Measurements from ENCODE around the gene GNB1L. TPM values are rescaled to one million over a fixed set of nuclear protein-coding genes. Genes with fewer than 3 reads are reported as not detected.

The GNB1L gene
- total RNA-seq, 2 donors from 2014 or later, result 2.6 to 4.7 TPM

DNA sequence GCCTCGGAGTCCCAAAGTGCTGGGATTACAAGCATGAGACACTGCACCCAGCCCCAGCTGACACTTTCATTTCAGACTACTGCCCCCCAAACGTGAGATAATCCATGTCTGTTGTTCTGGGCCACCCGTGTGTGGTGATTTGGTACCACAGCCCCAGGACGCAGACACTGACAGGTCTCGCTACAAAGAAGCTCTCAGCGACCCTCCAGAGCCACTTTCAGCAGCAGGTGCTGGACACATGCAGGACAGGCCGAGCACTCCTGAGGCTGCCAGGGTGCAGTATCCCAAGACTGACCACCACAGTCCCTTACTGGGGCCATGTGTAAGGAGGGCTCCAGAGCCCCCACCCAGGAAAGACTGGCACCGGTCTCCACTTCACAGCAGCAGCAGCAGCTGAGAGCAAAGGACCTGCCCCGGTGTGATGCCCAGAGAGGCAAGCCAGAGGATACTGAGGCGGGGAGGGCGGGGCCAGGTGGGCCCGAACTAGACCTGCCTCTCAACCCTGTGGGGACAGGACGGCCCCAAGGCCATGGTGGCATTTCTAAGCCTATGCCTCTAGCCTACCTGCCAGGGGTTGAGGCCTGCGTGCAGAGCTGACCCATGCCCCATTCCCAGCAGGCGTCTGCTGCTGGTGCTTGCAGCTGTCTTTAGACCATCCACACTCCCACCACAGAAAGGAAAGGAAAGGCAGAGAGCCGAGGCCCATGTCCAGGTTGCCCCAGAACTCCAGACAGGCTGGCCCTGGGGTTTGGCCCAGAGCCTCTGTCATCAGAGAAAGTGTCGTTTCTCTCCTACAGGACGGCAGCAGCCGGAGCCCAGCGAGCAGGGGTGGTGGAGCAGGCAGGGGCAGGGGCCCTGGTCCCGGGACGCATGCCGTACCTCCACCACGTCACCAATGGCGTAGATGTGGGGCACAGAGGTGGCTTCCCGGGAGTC lies 28.0 kb upstream of the GNB1L start:
- no peaks in the 10 kb centered on the region for H3K27me3 ChIP-seq
- H3K36me3 ChIP-seq, result peaks cover 10% of the 10 kb centered on the region
- no peak for DNase-seq (ENCODE audit: low spot score)
- TF ChIP-seq, protein P1, sequence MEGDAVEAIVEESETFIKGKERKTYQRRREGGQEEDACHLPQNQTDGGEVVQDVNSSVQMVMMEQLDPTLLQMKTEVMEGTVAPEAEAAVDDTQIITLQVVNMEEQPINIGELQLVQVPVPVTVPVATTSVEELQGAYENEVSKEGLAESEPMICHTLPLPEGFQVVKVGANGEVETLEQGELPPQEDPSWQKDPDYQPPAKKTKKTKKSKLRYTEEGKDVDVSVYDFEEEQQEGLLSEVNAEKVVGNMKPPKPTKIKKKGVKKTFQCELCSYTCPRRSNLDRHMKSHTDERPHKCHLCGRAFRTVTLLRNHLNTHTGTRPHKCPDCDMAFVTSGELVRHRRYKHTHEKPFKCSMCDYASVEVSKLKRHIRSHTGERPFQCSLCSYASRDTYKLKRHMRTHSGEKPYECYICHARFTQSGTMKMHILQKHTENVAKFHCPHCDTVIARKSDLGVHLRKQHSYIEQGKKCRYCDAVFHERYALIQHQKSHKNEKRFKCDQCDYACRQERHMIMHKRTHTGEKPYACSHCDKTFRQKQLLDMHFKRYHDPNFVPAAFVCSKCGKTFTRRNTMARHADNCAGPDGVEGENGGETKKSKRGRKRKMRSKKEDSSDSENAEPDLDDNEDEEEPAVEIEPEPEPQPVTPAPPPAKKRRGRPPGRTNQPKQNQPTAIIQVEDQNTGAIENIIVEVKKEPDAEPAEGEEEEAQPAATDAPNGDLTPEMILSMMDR (IDR thresholded peaks at IDR 0.05), result no peak
- no peak overlapping the region for H3K4me3 ChIP-seq
- H3K9me3 ChIP-seq, result no peaks in the 10 kb centered on the region
- no peak overlapping the region for H3K27ac ChIP-seq
- peaks cover 0 to 24% of the 10 kb centered on the region in 2 donors for H3K4me1 ChIP-seq

DNA sequence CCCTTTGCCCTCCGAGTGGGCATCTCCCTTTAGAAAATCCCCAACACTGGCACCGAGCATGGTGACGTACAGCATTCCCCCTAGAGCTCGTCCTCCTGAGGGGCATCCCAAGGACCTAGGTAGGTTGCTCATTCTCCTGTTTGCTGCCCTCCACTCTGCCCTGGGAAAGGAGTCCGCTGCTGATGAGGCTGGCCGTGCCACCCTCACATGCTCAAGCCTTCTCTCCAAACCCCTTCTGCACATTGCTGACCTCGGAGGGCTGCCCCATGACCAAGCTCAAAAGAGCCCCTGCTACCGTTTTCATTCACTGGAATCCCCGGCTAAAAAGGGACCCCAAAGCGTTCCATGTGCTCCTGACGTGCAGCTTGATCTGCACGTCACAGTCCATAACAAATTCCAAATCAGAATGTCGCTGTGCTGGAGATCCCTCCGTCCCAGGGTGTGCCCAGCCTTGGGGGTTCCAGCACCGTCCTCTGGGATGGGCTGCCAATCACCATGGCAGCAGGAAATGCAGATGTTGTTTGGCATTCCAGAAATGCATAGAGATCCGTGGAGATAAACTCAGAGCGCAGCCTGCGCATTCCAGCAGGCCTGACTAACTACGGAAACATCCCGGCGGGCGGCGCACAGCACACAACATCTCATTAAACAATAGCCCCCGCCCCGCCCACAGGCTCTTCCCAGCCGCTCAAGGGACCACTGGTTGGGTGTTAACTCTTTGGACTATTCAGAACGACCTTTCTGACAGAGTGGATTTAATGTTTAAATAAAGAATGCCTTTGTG lies 26.3 kb upstream of the GNB1L start:
- peaks cover 10% of the 10 kb centered on the region for H3K36me3 ChIP-seq
- no peaks in the 10 kb centered on the region for H3K27me3 ChIP-seq
- H3K9me3 ChIP-seq, result no peaks in the 10 kb centered on the region
- peak overlapping the region in 1 of 2 donors; percentile 13 for H3K4me3 ChIP-seq
- H3K27ac ChIP-seq, result no peak overlapping the region
- peaks cover 0 to 25% of the 10 kb centered on the region in 2 donors for H3K4me1 ChIP-seq
- peak; percentile 72 for DNase-seq (ENCODE audit: low spot score)
- TF ChIP-seq, protein P1 (IDR thresholded peaks at IDR 0.05), result no peak

DNA sequence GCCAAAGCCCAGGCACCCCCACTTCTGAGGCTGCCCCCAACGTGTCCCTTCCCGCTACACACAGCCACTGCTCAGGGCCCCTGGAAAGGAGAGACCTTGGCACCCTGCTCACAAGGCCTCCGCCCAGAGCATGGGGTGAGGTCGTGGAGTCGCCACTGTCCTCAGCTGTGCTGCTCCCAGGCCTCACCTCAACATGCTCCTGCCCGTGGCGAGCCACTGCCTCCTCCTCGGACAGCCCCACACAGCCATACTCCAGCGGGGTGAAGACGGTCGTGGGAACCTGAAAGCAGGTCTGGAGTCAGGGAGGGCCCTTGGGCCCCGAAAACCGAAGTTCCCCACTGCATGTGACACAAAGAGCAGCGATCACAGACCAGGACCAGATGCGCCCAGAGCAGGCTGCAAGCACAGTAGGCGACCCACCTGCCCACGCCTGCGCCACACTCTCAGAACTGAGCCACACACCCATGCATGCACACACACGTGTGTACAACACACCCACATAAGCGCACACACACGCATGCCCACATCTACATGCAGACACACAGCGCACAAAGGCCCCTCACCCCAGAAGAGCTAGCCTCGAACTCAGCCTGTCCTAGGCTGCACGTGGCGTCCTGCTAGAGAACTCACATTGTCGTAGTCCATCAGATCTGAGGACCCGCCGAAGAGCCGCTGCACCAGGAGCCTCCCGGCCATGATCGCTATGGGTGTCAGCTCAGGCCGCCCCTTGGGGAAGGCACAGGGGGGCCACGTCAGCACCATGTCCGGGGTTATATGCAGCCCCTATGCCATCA lies 25.5 kb upstream of the GNB1L start:
- H3K9me3 ChIP-seq, result no peaks in the 10 kb centered on the region
- H3K36me3 ChIP-seq, result peaks cover 10% of the 10 kb centered on the region
- no peak for DNase-seq (ENCODE audit: low spot score)
- no peak overlapping the region for H3K4me3 ChIP-seq
- H3K27me3 ChIP-seq, result no peaks in the 10 kb centered on the region
- TF ChIP-seq, protein P1 (IDR thresholded peaks at IDR 0.05), result no peak
- H3K27ac ChIP-seq, result no peak overlapping the region
- H3K4me1 ChIP-seq, result peaks cover 0 to 33% of the 10 kb centered on the region in 2 donors

DNA sequence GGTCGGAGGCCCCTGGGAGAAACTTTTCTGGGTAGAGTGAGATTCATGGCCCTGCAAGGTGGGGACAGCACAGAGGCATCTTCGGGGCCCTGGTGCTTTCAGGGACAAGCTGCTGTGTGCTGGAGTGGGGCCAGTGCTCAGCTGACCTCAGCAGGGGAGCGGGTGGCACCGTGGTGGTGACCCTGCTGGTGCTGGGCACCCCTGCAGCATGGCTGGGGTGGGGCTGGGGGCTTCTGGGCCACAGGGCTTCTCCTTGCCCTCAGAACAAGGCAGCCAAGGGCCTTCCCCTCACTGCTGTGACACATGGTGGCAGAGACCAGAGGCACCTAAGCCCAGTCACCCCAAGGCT lies 24.9 kb upstream of the GNB1L start:
- no peak for DNase-seq (ENCODE audit: low spot score)
- TF ChIP-seq, protein P1 (IDR thresholded peaks at IDR 0.05), result no peak
- no peak overlapping the region for H3K27ac ChIP-seq
- no peak overlapping the region for H3K4me3 ChIP-seq
- no peaks in the 10 kb centered on the region for H3K27me3 ChIP-seq
- peaks cover 0 to 39% of the 10 kb centered on the region in 2 donors for H3K4me1 ChIP-seq
- no peaks in the 10 kb centered on the region for H3K9me3 ChIP-seq
- peaks cover 10% of the 10 kb centered on the region for H3K36me3 ChIP-seq

DNA sequence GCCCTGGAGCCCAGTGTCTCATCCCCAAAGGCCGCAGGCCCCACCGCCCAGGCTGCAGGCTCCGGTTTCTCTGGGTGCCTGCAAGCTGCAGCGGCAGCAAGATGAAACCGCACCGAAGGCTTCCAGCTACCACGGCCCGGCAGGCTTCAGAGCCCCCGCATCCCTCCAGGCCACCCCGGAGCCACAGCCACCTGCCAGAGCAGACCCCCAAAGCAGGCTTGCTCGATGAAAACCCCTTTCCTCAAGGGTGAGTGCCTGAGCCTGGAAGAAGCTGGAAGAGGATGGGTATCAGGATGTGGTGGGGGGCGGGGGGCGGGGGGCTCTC lies 24.5 kb upstream of the GNB1L start:
- no peaks in the 10 kb centered on the region for H3K9me3 ChIP-seq
- no peak for DNase-seq (ENCODE audit: low spot score)
- peaks cover 0 to 43% of the 10 kb centered on the region in 2 donors for H3K4me1 ChIP-seq
- TF ChIP-seq, protein P1 (IDR thresholded peaks at IDR 0.05), result no peak
- no peak overlapping the region for H3K4me3 ChIP-seq
- H3K36me3 ChIP-seq, result peaks cover 10% of the 10 kb centered on the region
- no peak overlapping the region for H3K27ac ChIP-seq
- H3K27me3 ChIP-seq, result no peaks in the 10 kb centered on the region

Data from right atrium auricular region (tissue), 2 donors.